Measurements from ENCODE around the gene PRODH. TPM values are rescaled to one million over a fixed set of nuclear protein-coding genes. Genes with fewer than 3 reads are reported as not detected.
"Not testable (repeated sequence)": the region's sequence is repeated elsewhere in the genome, so short reads cannot be mapped to it uniquely, and the experiment has no call there.

The PRODH gene
- total and polyA plus RNA-seq, 4 experiments from 2014 or later, result 0.15 to 0.23 (median 0.22) TPM; not detected in 1

- Histone ChIP-seq H3K4me1 (ENCODE audit: insufficient read depth, low read length) (no peaks in the 10 kb centered on the region), H3K27me3 (ENCODE audit: insufficient read depth, low read length) (no peaks in the 10 kb centered on the region), H3K27ac (ENCODE audit: low read depth, low read length) (no peak overlapping the region), H3K9me3 (ENCODE audit: control insufficient read depth in 1 of 2, low read length in 2 of 2) (no peaks in the 10 kb centered on the region), H3K36me3 (ENCODE audit: insufficient read depth, low read length) (no peaks in the 10 kb centered on the region), H3K4me3 (ENCODE audit: low read length in 2 of 2) (no peak overlapping the region)
- no peak for DNase-seq
- Mint-ChIP-seq H3K27me3 (peaks cover 4 to 22% of the 10 kb centered on the region in 2 donors), H3K27ac (no peak overlapping the region), H3K9me3 (no peaks in the 10 kb centered on the region), H3K4me3 (no peak overlapping the region), H3K36me3 (no peaks in the 10 kb centered on the region), H3K4me1 (no peaks in the 10 kb centered on the region)
- intact Hi-C loops (cut with micrococcal nuclease), result no loop called here
- CTCF ChIA-PET (ENCODE audit: partially characterized antibody), result interaction anchor here (1.1 kb wide), 1 partner anchor 682 kb away, joined by 3 read pairs; no protein-coding TSS in a partner anchor
- POLR2A ChIA-PET (ENCODE audit: partially characterized antibody), result no interaction called here
These were observed 11.8 kb upstream of the PRODH start for GRCh38 chr22:18947905-18948304.

GRCh38 chr22:18947105-18947504 is 11.0 kb upstream of the PRODH start:
- H3K9me3 Mint-ChIP-seq; H3K4me1 ChIP-seq (ENCODE audit: insufficient read depth, low read length); H3K36me3 ChIP-seq (ENCODE audit: insufficient read depth, low read length); POLR2A ChIA-PET (ENCODE audit: partially characterized antibody); CTCF ChIA-PET (ENCODE audit: partially characterized antibody); H3K27ac ChIP-seq (ENCODE audit: low read depth, low read length); intact Hi-C loops (cut with micrococcal nuclease); H3K4me3 ChIP-seq (ENCODE audit: low read length in 2 of 2); H3K27me3 ChIP-seq (ENCODE audit: insufficient read depth, low read length); H3K9me3 ChIP-seq (ENCODE audit: control insufficient read depth in 1 of 2, low read length in 2 of 2); H3K36me3 Mint-ChIP-seq; H3K27ac Mint-ChIP-seq; H3K4me3 Mint-ChIP-seq; DNase-seq; H3K4me1 Mint-ChIP-seq: not testable (repeated sequence)
- peaks cover 4 to 22% of the 10 kb centered on the region in 2 donors for H3K27me3 Mint-ChIP-seq

GRCh38 chr22:18938691-18939090 is 2.6 kb upstream of the PRODH start:
- H3K9me3 ChIP-seq (ENCODE audit: control insufficient read depth in 1 of 2, low read length in 2 of 2); CTCF ChIA-PET (ENCODE audit: partially characterized antibody); H3K36me3 ChIP-seq (ENCODE audit: insufficient read depth, low read length); H3K36me3 Mint-ChIP-seq; POLR2A ChIA-PET (ENCODE audit: partially characterized antibody); H3K9me3 Mint-ChIP-seq; DNase-seq; H3K4me1 ChIP-seq (ENCODE audit: insufficient read depth, low read length); H3K4me1 Mint-ChIP-seq; H3K27ac Mint-ChIP-seq; H3K27ac ChIP-seq (ENCODE audit: low read depth, low read length); H3K4me3 Mint-ChIP-seq; intact Hi-C loops (cut with micrococcal nuclease); H3K4me3 ChIP-seq (ENCODE audit: low read length in 2 of 2); H3K27me3 ChIP-seq (ENCODE audit: insufficient read depth, low read length); H3K27me3 Mint-ChIP-seq: not testable (repeated sequence)

GRCh38 chr22:18934688-18935087 is 1.4 kb downstream of the PRODH start:
- not testable (repeated sequence) for H3K4me3 Mint-ChIP-seq

DNA sequence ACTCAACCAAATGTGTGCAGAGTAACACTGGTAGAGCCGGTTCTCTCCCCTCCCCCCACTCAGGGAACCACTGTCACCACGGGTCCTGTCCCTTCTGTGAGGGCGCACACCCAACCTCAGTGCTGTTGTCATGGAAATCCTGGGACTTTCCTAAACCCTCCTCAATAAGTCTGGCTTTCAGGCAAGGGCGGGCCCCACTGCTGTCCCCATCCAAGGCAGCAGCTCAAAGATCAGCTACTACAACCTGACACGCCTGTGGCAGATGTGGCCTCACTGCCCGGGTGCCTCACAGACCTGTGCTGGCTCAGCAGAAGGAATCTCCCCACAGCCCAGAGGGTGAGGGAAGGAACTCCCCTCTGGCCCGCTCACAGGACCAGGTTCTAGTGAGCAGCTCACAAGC is 2.2 kb downstream of the PRODH start:
- ChIA-PET CTCF (ENCODE audit: partially characterized antibody) (no interaction called here), POLR2A (ENCODE audit: partially characterized antibody) (no interaction called here)
- intact Hi-C loops (cut with micrococcal nuclease), result no loop called here
- H3K27me3 Mint-ChIP-seq, result no peaks in the 10 kb centered on the region
- no peak for DNase-seq
- H3K4me3 ChIP-seq (ENCODE audit: low read length in 2 of 2), result no peak overlapping the region
- no peak overlapping the region for H3K27ac Mint-ChIP-seq
- H3K27ac ChIP-seq (ENCODE audit: low read depth, low read length), result no peak overlapping the region
- no peaks in the 10 kb centered on the region for H3K9me3 Mint-ChIP-seq
- no peaks in the 10 kb centered on the region for H3K4me1 Mint-ChIP-seq
- H3K9me3 ChIP-seq (ENCODE audit: control insufficient read depth in 1 of 2, low read length in 2 of 2), result no peaks in the 10 kb centered on the region
- H3K36me3 ChIP-seq (ENCODE audit: insufficient read depth, low read length), result no peaks in the 10 kb centered on the region
- H3K4me1 ChIP-seq (ENCODE audit: insufficient read depth, low read length), result no peaks in the 10 kb centered on the region
- no peaks in the 10 kb centered on the region for H3K36me3 Mint-ChIP-seq
- H3K4me3 Mint-ChIP-seq, result no peak overlapping the region
- no peaks in the 10 kb centered on the region for H3K27me3 ChIP-seq (ENCODE audit: insufficient read depth, low read length)

More at GRCh38 chr22:18934688-18935087, 1.4 kb downstream of the PRODH start:
- H3K9me3 Mint-ChIP-seq; H3K27ac ChIP-seq (ENCODE audit: low read depth, low read length); H3K36me3 Mint-ChIP-seq; H3K27ac Mint-ChIP-seq; DNase-seq; H3K27me3 ChIP-seq (ENCODE audit: insufficient read depth, low read length); H3K4me3 ChIP-seq (ENCODE audit: low read length in 2 of 2); H3K27me3 Mint-ChIP-seq; H3K4me1 Mint-ChIP-seq; H3K36me3 ChIP-seq (ENCODE audit: insufficient read depth, low read length); POLR2A ChIA-PET (ENCODE audit: partially characterized antibody); H3K4me1 ChIP-seq (ENCODE audit: insufficient read depth, low read length); CTCF ChIA-PET (ENCODE audit: partially characterized antibody); intact Hi-C loops (cut with micrococcal nuclease); H3K9me3 ChIP-seq (ENCODE audit: control insufficient read depth in 1 of 2, low read length in 2 of 2): not testable (repeated sequence)

DNA sequence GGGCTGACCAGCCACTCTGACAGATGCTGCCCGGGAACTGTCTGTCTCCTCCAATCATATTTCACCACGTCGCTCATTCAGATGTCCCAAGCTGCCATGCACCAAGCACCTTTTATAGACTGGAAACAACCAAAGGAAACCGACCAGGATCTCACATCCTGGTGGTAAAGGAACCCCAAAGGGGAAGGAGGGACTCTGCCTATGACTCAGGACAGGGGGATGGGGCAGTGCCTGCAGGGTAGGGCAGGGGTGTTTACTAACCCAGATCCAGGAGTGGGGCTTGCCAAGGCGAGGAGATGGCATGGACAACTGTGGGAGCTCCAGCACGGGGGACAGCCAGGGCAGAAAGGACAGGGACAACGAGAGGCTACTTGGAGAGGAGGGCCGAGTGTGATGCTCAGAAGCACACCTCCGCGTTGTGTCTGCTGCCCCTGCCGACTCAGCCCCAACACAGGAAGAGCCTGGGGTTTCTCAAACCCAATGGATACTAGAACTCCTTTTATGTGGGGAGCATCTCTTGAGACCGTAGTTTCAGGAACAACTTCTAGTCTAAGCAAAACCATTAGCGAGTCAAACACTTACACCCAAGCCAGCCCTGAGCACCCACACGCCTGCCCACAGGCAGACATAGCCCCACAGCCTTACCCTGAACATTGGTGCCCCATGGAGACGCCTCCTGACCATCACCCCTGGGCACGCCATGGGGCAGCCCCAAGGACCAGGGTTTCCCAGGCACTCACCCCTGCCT is 4.0 kb downstream of the PRODH start:
- H3K4me1 ChIP-seq (ENCODE audit: insufficient read depth, low read length), result no peaks in the 10 kb centered on the region
- Mint-ChIP-seq H3K4me3 (no peak overlapping the region), H3K27ac (no peak overlapping the region), H3K27me3 (no peaks in the 10 kb centered on the region), H3K36me3 (no peaks in the 10 kb centered on the region), H3K4me1 (no peaks in the 10 kb centered on the region), H3K9me3 (no peaks in the 10 kb centered on the region)
- no peaks in the 10 kb centered on the region for H3K27me3 ChIP-seq (ENCODE audit: insufficient read depth, low read length)
- DNase-seq, result no peak
- ChIA-PET POLR2A (ENCODE audit: partially characterized antibody) (no interaction called here), CTCF (ENCODE audit: partially characterized antibody) (no interaction called here)
- H3K27ac ChIP-seq (ENCODE audit: low read depth, low read length), result no peak overlapping the region
- intact Hi-C loops (cut with micrococcal nuclease), result no loop called here
- no peaks in the 10 kb centered on the region for H3K36me3 ChIP-seq (ENCODE audit: insufficient read depth, low read length)
- no peak overlapping the region for H3K4me3 ChIP-seq (ENCODE audit: low read length in 2 of 2)
- H3K9me3 ChIP-seq (ENCODE audit: control insufficient read depth in 1 of 2, low read length in 2 of 2), result no peaks in the 10 kb centered on the region

GRCh38 chr22:18929459-18929858 is 6.6 kb downstream of the PRODH start:
- H3K36me3 Mint-ChIP-seq, result no peaks in the 10 kb centered on the region
- intact Hi-C loops (cut with micrococcal nuclease), result no loop called here
- no peak overlapping the region for H3K27ac Mint-ChIP-seq
- ChIA-PET POLR2A (ENCODE audit: partially characterized antibody) (no interaction called here), CTCF (ENCODE audit: partially characterized antibody) (no interaction called here)
- H3K27me3 ChIP-seq (ENCODE audit: insufficient read depth, low read length), result no peaks in the 10 kb centered on the region
- H3K4me1 Mint-ChIP-seq, result no peaks in the 10 kb centered on the region
- H3K27ac ChIP-seq (ENCODE audit: low read depth, low read length), result no peak overlapping the region
- H3K4me1 ChIP-seq (ENCODE audit: insufficient read depth, low read length), result no peaks in the 10 kb centered on the region
- H3K4me3 ChIP-seq (ENCODE audit: low read length in 2 of 2), result no peak overlapping the region
- H3K9me3 Mint-ChIP-seq, result no peaks in the 10 kb centered on the region
- H3K27me3 Mint-ChIP-seq, result no peaks in the 10 kb centered on the region
- no peak overlapping the region for H3K4me3 Mint-ChIP-seq
- no peaks in the 10 kb centered on the region for H3K9me3 ChIP-seq (ENCODE audit: control insufficient read depth in 1 of 2, low read length in 2 of 2)
- no peak for DNase-seq
- no peaks in the 10 kb centered on the region for H3K36me3 ChIP-seq (ENCODE audit: insufficient read depth, low read length)

- Histone ChIP-seq H3K4me1 (ENCODE audit: insufficient read depth, low read length) (no peaks in the 10 kb centered on the region), H3K36me3 (ENCODE audit: insufficient read depth, low read length) (no peaks in the 10 kb centered on the region), H3K4me3 (ENCODE audit: low read length in 2 of 2) (no peak overlapping the region), H3K27ac (ENCODE audit: low read depth, low read length) (no peak overlapping the region), H3K27me3 (ENCODE audit: insufficient read depth, low read length) (no peaks in the 10 kb centered on the region), H3K9me3 (ENCODE audit: control insufficient read depth in 1 of 2, low read length in 2 of 2) (no peaks in the 10 kb centered on the region)
- POLR2A ChIA-PET (ENCODE audit: partially characterized antibody), result no interaction called here
- DNase-seq, result no peak
- no peaks in the 10 kb centered on the region for H3K36me3 Mint-ChIP-seq
- no peaks in the 10 kb centered on the region for H3K27me3 Mint-ChIP-seq
- no peaks in the 10 kb centered on the region for H3K9me3 Mint-ChIP-seq
- no peak overlapping the region for H3K27ac Mint-ChIP-seq
- CTCF ChIA-PET (ENCODE audit: partially characterized antibody), result no interaction called here
- no peaks in the 10 kb centered on the region for H3K4me1 Mint-ChIP-seq
- intact Hi-C loops (cut with micrococcal nuclease), result no loop called here
- no peak overlapping the region for H3K4me3 Mint-ChIP-seq
These were observed 8.5 kb downstream of the PRODH start for GRCh38 chr22:18927573-18927972.
